ENCODE results near the gene PPP1R12A. TPM values are rescaled to one million over a fixed set of nuclear protein-coding genes. Genes with fewer than 3 reads are reported as not detected.

Gene PPP1R12A
- total RNA-seq, 1 experiment from 2014 or later: 84.9 TPM

DNA sequence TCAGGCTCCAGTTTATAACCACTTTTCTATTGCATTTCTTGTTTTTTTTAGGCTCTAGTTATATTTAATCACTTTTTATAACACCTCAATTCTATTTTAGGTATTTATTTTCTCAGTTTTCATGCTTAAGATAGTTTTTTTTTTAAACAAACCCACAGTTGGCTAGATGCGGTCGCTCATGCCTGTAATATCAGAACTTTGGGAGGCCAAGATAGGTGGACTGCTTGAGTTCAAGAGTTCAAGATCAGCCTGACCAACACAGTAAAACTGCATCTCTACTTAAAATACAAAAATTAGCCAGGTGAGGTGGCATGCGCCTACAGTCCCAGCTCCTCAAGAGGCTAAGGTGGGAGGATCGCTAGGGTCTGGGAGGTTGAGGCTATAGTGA, 93.0 kb downstream of the PPP1R12A start:
- DNase-seq: no peak
- Histone ChIP-seq H3K27ac (ENCODE audit: low read length) (no peak overlapping the region), H3K27me3 (ENCODE audit: low read length) (no peaks in the 10 kb centered on the region), H3K4me3 (ENCODE audit: low read length) (no peak overlapping the region), H3K79me2 (ENCODE audit: low read length) (peaks cover 84% of the 10 kb centered on the region), H4K20me1 (ENCODE audit: insufficient read depth, low read depth, low read length) (no peaks in the 10 kb centered on the region), H3K9ac (ENCODE audit: low read length) (no peak overlapping the region), H3K36me3 (ENCODE audit: insufficient read depth, low read length) (peaks cover 61% of the 10 kb centered on the region), H3K9me2 (replicated peaks; ENCODE audit: insufficient read depth, low read length) (no peaks in the 10 kb centered on the region), H2AFZ (ENCODE audit: low read length) (no peak overlapping the region), H3K4me1 (ENCODE audit: low read length) (no peaks in the 10 kb centered on the region), H3K4me2 (ENCODE audit: low read depth, low read length, poor library complexity, severe bottlenecking) (no peak overlapping the region), H3K9me3 (ENCODE audit: low read length) (peaks cover 8% of the 10 kb centered on the region)

DNA sequence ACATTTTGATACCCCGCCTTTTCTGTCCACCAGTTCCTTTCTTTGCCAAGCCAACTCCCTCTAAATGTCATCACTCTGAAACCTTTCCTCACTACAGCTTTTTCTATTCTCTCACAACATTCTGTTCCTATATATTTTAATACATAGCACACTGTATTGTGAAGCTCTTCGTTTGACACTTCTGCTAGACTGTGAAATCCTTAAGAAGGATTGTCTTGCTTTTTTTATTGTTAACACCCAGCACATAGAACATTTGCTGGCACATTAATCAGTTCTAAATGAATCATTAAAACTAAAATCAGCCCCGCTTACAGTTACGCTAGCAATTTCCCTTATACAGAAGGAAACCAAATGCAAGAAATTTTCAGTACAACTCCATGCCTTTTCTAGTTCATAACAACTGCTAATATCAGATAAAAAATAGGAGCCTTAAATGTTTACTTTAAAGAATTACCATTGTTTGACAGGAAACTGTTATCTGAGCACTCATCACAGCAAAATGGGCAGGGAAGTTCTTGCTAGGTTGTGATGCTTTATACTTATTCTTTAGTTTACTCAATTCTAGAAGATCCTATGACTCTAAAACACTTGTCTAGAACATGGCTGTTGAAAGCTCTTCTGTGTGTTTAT, 93.5 kb downstream of the PPP1R12A start:
- Histone ChIP-seq H3K9me3 (ENCODE audit: low read length) (peaks cover 8% of the 10 kb centered on the region), H3K27me3 (ENCODE audit: low read length) (no peaks in the 10 kb centered on the region), H3K4me1 (ENCODE audit: low read length) (no peaks in the 10 kb centered on the region), H3K79me2 (ENCODE audit: low read length) (peaks cover 86% of the 10 kb centered on the region), H3K4me2 (ENCODE audit: low read depth, low read length, poor library complexity, severe bottlenecking) (no peak overlapping the region), H3K9me2 (replicated peaks; ENCODE audit: insufficient read depth, low read length) (no peaks in the 10 kb centered on the region), H4K20me1 (ENCODE audit: insufficient read depth, low read depth, low read length) (no peaks in the 10 kb centered on the region), H2AFZ (ENCODE audit: low read length) (no peak overlapping the region), H3K27ac (ENCODE audit: low read length) (no peak overlapping the region), H3K4me3 (ENCODE audit: low read length) (no peak overlapping the region), H3K9ac (ENCODE audit: low read length) (no peak overlapping the region), H3K36me3 (ENCODE audit: insufficient read depth, low read length) (peaks cover 61% of the 10 kb centered on the region)
- no peak for DNase-seq

- Histone ChIP-seq H2AFZ (ENCODE audit: low read length) (no peak overlapping the region), H3K9me2 (replicated peaks; ENCODE audit: insufficient read depth, low read length) (no peaks in the 10 kb centered on the region), H3K9ac (ENCODE audit: low read length) (no peak overlapping the region), H3K27me3 (ENCODE audit: low read length) (no peaks in the 10 kb centered on the region), H4K20me1 (ENCODE audit: insufficient read depth, low read depth, low read length) (no peaks in the 10 kb centered on the region), H3K27ac (ENCODE audit: low read length) (no peak overlapping the region), H3K79me2 (ENCODE audit: low read length) (peaks cover 94% of the 10 kb centered on the region), H3K4me1 (ENCODE audit: low read length) (no peaks in the 10 kb centered on the region), H3K4me2 (ENCODE audit: low read depth, low read length, poor library complexity, severe bottlenecking) (no peak overlapping the region), H3K4me3 (ENCODE audit: low read length) (no peak overlapping the region), H3K36me3 (ENCODE audit: insufficient read depth, low read length) (peaks cover 45% of the 10 kb centered on the region), H3K9me3 (ENCODE audit: low read length) (peaks cover 8% of the 10 kb centered on the region)
- no peak for DNase-seq
These were observed 96.5 kb downstream of the PPP1R12A start for GRCh38 chr12:79838359-79838758.

DNA sequence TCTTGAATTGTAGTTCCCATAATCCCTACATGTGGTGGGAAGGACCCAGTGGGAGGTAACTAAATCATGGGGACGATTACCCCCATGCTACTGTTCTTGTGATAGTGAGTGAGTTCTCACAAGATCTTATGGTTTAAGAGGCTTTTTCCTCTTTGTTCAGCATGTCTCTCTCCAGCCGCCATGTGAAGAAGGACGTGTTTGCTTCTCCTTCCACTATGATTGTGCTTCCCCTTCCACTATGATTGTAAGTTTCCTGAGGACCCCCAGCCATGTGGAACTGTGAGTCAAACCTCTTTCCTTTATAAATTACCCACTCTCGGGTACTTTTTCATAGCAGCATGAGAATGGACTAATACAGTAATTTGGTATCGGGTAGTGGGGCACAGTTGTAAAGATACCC, 97.3 kb downstream of the PPP1R12A start:
- H3K9me3 ChIP-seq (ENCODE audit: low read length): peaks cover 8% of the 10 kb centered on the region
- H3K27ac ChIP-seq (ENCODE audit: low read length): no peak overlapping the region
- H3K4me2 ChIP-seq (ENCODE audit: low read depth, low read length, poor library complexity, severe bottlenecking): no peak overlapping the region
- no peaks in the 10 kb centered on the region for H4K20me1 ChIP-seq (ENCODE audit: insufficient read depth, low read depth, low read length)
- no peaks in the 10 kb centered on the region for H3K4me1 ChIP-seq (ENCODE audit: low read length)
- no peaks in the 10 kb centered on the region for H3K27me3 ChIP-seq (ENCODE audit: low read length)
- no peak overlapping the region for H2AFZ ChIP-seq (ENCODE audit: low read length)
- peaks cover 95% of the 10 kb centered on the region for H3K79me2 ChIP-seq (ENCODE audit: low read length)
- no peak overlapping the region for H3K4me3 ChIP-seq (ENCODE audit: low read length)
- peaks cover 40% of the 10 kb centered on the region for H3K36me3 ChIP-seq (ENCODE audit: insufficient read depth, low read length)
- H3K9me2 ChIP-seq (replicated peaks; ENCODE audit: insufficient read depth, low read length): no peaks in the 10 kb centered on the region
- H3K9ac ChIP-seq (ENCODE audit: low read length): no peak overlapping the region
- no peak for DNase-seq

DNA sequence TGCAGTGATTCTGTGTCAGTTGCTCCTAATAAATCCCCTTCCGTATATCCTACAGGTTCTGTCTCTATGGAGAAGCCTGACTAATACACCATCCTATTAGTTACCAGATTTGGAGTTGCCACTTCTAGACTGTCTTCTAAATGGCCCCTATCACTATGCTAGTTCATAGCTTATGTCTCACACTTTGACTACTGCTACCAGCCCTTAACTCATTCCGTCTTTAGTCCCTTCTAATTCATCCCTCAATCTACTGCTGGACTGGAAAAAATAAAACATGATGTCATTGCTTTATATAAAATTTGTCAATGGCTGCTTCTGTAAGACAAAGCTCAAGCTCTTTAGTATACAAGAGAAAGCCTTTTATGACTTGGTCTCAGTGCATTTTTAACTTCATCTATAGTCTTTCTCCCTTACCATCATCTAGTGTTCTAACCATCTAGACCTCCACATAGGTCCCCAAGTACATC, 99.5 kb downstream of the PPP1R12A start:
- H4K20me1 ChIP-seq (ENCODE audit: insufficient read depth, low read depth, low read length): no peaks in the 10 kb centered on the region
- no peaks in the 10 kb centered on the region for H3K9me2 ChIP-seq (replicated peaks; ENCODE audit: insufficient read depth, low read length)

GRCh38 chr12:79834712-79835376, 100.1 kb downstream of the PPP1R12A start:
- H3K9ac ChIP-seq (ENCODE audit: low read length): no peak overlapping the region
- no peaks in the 10 kb centered on the region for H3K27me3 ChIP-seq (ENCODE audit: low read length)
- H4K20me1 ChIP-seq (ENCODE audit: insufficient read depth, low read depth, low read length): no peaks in the 10 kb centered on the region
- H3K79me2 ChIP-seq (ENCODE audit: low read length): peaks cover 92% of the 10 kb centered on the region
- peaks cover 34% of the 10 kb centered on the region for H3K36me3 ChIP-seq (ENCODE audit: insufficient read depth, low read length)
- H3K4me3 ChIP-seq (ENCODE audit: low read length): no peak overlapping the region
- H3K27ac ChIP-seq (ENCODE audit: low read length): no peak overlapping the region
- H3K9me3 ChIP-seq (ENCODE audit: low read length): 0 out of 2 replicates have a peak, but pooled peaks cover under 1% of the 10 kb centered on the region
- no peak overlapping the region for H3K4me2 ChIP-seq (ENCODE audit: low read depth, low read length, poor library complexity, severe bottlenecking)
- no peaks in the 10 kb centered on the region for H3K9me2 ChIP-seq (replicated peaks; ENCODE audit: insufficient read depth, low read length)
- H2AFZ ChIP-seq (ENCODE audit: low read length): no peak overlapping the region
- no peak for DNase-seq
- no peaks in the 10 kb centered on the region for H3K4me1 ChIP-seq (ENCODE audit: low read length)

More for the DNA sequence above, 99.5 kb downstream of the PPP1R12A start:
- H3K4me3 ChIP-seq (ENCODE audit: low read length): no peak overlapping the region
- no peak overlapping the region for H3K4me2 ChIP-seq (ENCODE audit: low read depth, low read length, poor library complexity, severe bottlenecking)
- H3K36me3 ChIP-seq (ENCODE audit: insufficient read depth, low read length): peaks cover 36% of the 10 kb centered on the region
- no peak overlapping the region for H3K27ac ChIP-seq (ENCODE audit: low read length)
- no peaks in the 10 kb centered on the region for H3K4me1 ChIP-seq (ENCODE audit: low read length)
- DNase-seq: no peak
- peaks cover 94% of the 10 kb centered on the region for H3K79me2 ChIP-seq (ENCODE audit: low read length)
- H3K27me3 ChIP-seq (ENCODE audit: low read length): no peaks in the 10 kb centered on the region
- H2AFZ ChIP-seq (ENCODE audit: low read length): no peak overlapping the region
- H3K9ac ChIP-seq (ENCODE audit: low read length): no peak overlapping the region
- peaks cover 6% of the 10 kb centered on the region for H3K9me3 ChIP-seq (ENCODE audit: low read length)

DNA sequence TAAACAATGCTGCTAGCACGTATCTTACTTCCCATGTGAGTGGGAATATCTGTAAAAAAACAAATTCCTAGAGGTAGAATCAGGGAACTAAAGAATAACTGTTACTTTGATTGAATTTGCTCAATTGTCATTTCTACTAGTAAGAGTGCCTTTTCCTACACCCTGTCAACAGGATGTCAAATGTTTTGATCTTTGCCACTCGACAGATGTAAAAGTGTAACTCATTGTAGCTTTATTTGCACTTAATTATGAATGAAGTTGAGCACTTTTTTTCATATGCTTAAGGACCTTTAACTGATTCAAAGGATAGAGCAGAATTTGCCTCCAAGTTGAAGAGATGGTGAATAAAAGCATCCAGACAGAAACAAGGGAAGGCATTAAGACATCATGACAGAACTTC, 104.5 kb downstream of the PPP1R12A start:
- Histone ChIP-seq H3K9ac (ENCODE audit: low read length) (no peak overlapping the region), H3K36me3 (ENCODE audit: insufficient read depth, low read length) (peaks cover 34% of the 10 kb centered on the region; the same call in 1 of the 2 replicates), H3K79me2 (ENCODE audit: low read length) (peaks cover 91% of the 10 kb centered on the region), H3K9me2 (replicated peaks; ENCODE audit: insufficient read depth, low read length) (no peaks in the 10 kb centered on the region), H3K27me3 (ENCODE audit: low read length) (no peaks in the 10 kb centered on the region), H3K27ac (ENCODE audit: low read length) (no peak overlapping the region), H2AFZ (ENCODE audit: low read length) (no peak overlapping the region), H3K4me1 (ENCODE audit: low read length) (peaks cover 8% of the 10 kb centered on the region), H4K20me1 (ENCODE audit: insufficient read depth, low read depth, low read length) (no peaks in the 10 kb centered on the region), H3K4me2 (ENCODE audit: low read depth, low read length, poor library complexity, severe bottlenecking) (no peak overlapping the region), H3K4me3 (ENCODE audit: low read length) (no peak overlapping the region), H3K9me3 (ENCODE audit: low read length) (no peaks in the 10 kb centered on the region)
- DNase-seq: no peak

GRCh38 chr12:79828924-79829323, 106.0 kb downstream of the PPP1R12A start:
- peaks cover 90% of the 10 kb centered on the region for H3K79me2 ChIP-seq (ENCODE audit: low read length)
- H3K27me3 ChIP-seq (ENCODE audit: low read length): no peaks in the 10 kb centered on the region
- H3K9me2 ChIP-seq (replicated peaks; ENCODE audit: insufficient read depth, low read length): no peaks in the 10 kb centered on the region
- H4K20me1 ChIP-seq (ENCODE audit: insufficient read depth, low read depth, low read length): no peaks in the 10 kb centered on the region
- no peak overlapping the region for H3K27ac ChIP-seq (ENCODE audit: low read length)
- H3K4me3 ChIP-seq (ENCODE audit: low read length): no peak overlapping the region
- H3K36me3 ChIP-seq (ENCODE audit: insufficient read depth, low read length): peaks cover 40% of the 10 kb centered on the region; the same call in 1 of the 2 replicates
- no peaks in the 10 kb centered on the region for H3K9me3 ChIP-seq (ENCODE audit: low read length)
- H3K9ac ChIP-seq (ENCODE audit: low read length): no peak overlapping the region
- no peak overlapping the region for H2AFZ ChIP-seq (ENCODE audit: low read length)
- peaks cover 22% of the 10 kb centered on the region for H3K4me1 ChIP-seq (ENCODE audit: low read length)
- no peak for DNase-seq
- no peak overlapping the region for H3K4me2 ChIP-seq (ENCODE audit: low read depth, low read length, poor library complexity, severe bottlenecking)

Measured in Karpas-422 (cell line).